B cell (primary cell): Measurements from ENCODE around the gene ACTN1. TPM values are rescaled to one million over a fixed set of nuclear protein-coding genes. Genes with fewer than 3 reads are reported as not detected.

ENCODE experiments used
- ATAC-seq: fragments of 200-7000 bp; cut with Tn5 transposase; one replicate; pipeline ENCODE4 v1.10.0; 2021; ENCODE audit warnings: low read depth, mild to moderate bottlenecking, moderate number of reproducible peaks, moderate library complexity
- CTCF ChIA-PET: fragments of 350-600 bp; sonication (Branson Sonifier 250); formaldehyde crosslinking; loops from one replicate; lab custom pipeline; 2021; ENCODE audit warnings: antibody characterized with exemption, inconsistent platforms; lab: Charles Lee
- POLR2A ChIA-PET: fragments of 350-600 bp; sonication (Branson Sonifier 250); formaldehyde crosslinking; loops from one replicate; lab custom pipeline; 2021; ENCODE audit warnings: antibody characterized with exemption; lab: Charles Lee
- DNase-seq: peaks from one replicate; pipeline ENCODE4 v3.0.0; 2013
- H2AFZ ChIP-seq: 2 replicates; pipeline ENCODE4 v1.6.1; 2012; ENCODE audit warnings: mild to moderate bottlenecking, low read depth, low read length; ENCODE audit not compliant: insufficient read depth, poor library complexity, severe bottlenecking
- H3K27ac ChIP-seq, 2 donors: 1 replicate in 1 of 2; 2 replicates in 1 of 2; pipeline ENCODE4 v1.5.1; 2012 to 2013; ENCODE audit warnings: low read length in 2 of 2, mild to moderate bottlenecking in 2 of 2, moderate library complexity in 1 of 2
- H3K27me3 ChIP-seq, 4 experiments: fragments of 200-600 bp in 1 of 4; sonication (generic) in 1 of 4; replicated peaks in 1 of 4; 1 replicate in 2 of 4; 2 replicates in 2 of 4; pipeline versions ENCODE4 v1.6.1 to v1.7.0; 2013 to 2016; ENCODE audit warnings: low read length in 3 of 4, mild to moderate bottlenecking in 2 of 4, mixed read lengths in 1 of 4, moderate library complexity in 1 of 4; ENCODE audit not compliant: insufficient read depth in 4 of 4, control insufficient read depth in 3 of 4; ENCODE audit errors: control extremely low read depth in 1 of 4
- H3K36me3 ChIP-seq, 2 experiments: replicated peaks in 1 of 2; 1 replicate in 1 of 2; 2 replicates in 1 of 2; pipeline versions ENCODE4 v1.6.1 to v1.7.1; 2013; ENCODE audit warnings: low read length in 1 of 2; ENCODE audit not compliant: insufficient read depth in 2 of 2, control insufficient read depth in 1 of 2; ENCODE audit errors: control extremely low read depth in 1 of 2, extremely low read depth in 1 of 2
- H3K4me1 ChIP-seq, 2 donors: fragments of 200-600 bp in 1 of 2; sonication (generic) in 1 of 2; 1 replicate in 1 of 2; 2 replicates in 1 of 2; pipeline versions ENCODE4 v1.5.1 to v1.6.1; 2013 to 2017; ENCODE audit warnings: low read length in 2 of 2; ENCODE audit not compliant: control insufficient read depth in 2 of 2, insufficient read depth in 2 of 2
- H3K4me2 ChIP-seq: replicated peaks from 2 replicates; pipeline ENCODE3; 2012; ENCODE audit warnings: mild to moderate bottlenecking, low read depth, low read length; ENCODE audit not compliant: poor library complexity, severe bottlenecking
- H3K4me3 ChIP-seq, 5 experiments: fragments of 200-600 bp in 1 of 5; sonication (generic) in 1 of 5; 1 replicate in 3 of 5; 2 replicates in 2 of 5; pipeline versions ENCODE4 v1.5.1 to v1.7.0; 2011 to 2016; ENCODE audit warnings: low read length in 4 of 5, mild to moderate bottlenecking in 4 of 5, low read depth in 2 of 5, control low read depth in 1 of 5, moderate library complexity in 1 of 5; ENCODE audit not compliant: insufficient read depth in 1 of 5; ENCODE audit errors: control extremely low read depth in 1 of 5, extremely low read depth in 1 of 5
- H3K79me2 ChIP-seq: fragments of 200-600 bp; sonication (generic); one replicate; pipeline ENCODE4 v1.6.0; 2016; ENCODE audit warnings: low read length; ENCODE audit not compliant: control insufficient read depth, insufficient read depth
- H3K9ac ChIP-seq: fragments of 200-600 bp; sonication (generic); 2 replicates; pipeline ENCODE4 v1.6.1; 2017; ENCODE audit warnings: mild to moderate bottlenecking, low read length, moderate library complexity
- H3K9me3 ChIP-seq, 3 donors: one replicate each; pipeline versions ENCODE4 v1.6.1 to v1.7.1; 2013; ENCODE audit warnings: low read length in 2 of 3; ENCODE audit not compliant: control insufficient read depth in 2 of 3, insufficient read depth in 1 of 3; ENCODE audit errors: control extremely low read depth in 1 of 3
- H4K20me1 ChIP-seq: 2 replicates; pipeline ENCODE4 v1.6.0; 2012; ENCODE audit warnings: mild to moderate bottlenecking, low read length; ENCODE audit not compliant: insufficient read depth, control insufficient read depth, poor library complexity, severe bottlenecking
- H3K27ac Mint-ChIP-seq: one replicate; pipeline ENCODE4 v1.8.0; 2021; ENCODE audit warnings: mixed read lengths
- H3K27me3 Mint-ChIP-seq: one replicate; pipeline ENCODE4 v1.8.0; 2021; ENCODE audit warnings: mixed read lengths
- H3K4me1 Mint-ChIP-seq: one replicate; pipeline ENCODE4 v1.8.0; 2021; ENCODE audit warnings: mixed read lengths
- H3K4me3 Mint-ChIP-seq: one replicate; pipeline ENCODE4 v1.8.0; 2021; ENCODE audit warnings: mixed read lengths
- H3K9me3 Mint-ChIP-seq: one replicate; pipeline ENCODE4 v1.8.0; 2022; ENCODE audit warnings: mixed read lengths; ENCODE audit not compliant: insufficient read depth
- EZH2 ChIP-seq: IDR thresholded peaks from 2 replicates; pipeline ENCODE4 v1.6.1; 2012; ENCODE audit warnings: borderline replicate concordance, low read depth, mild to moderate bottlenecking, moderate library complexity, low read length; ENCODE audit not compliant: insufficient read depth, poor library complexity, severe bottlenecking
- WGBS: methylation state at CpG from one replicate; pipeline ENCODE4 v1.1.5; 2013; ENCODE audit warnings: missing lambda C conversion rate; ENCODE audit not compliant: insufficient coverage; 5-methylcytosine and 5-hydroxymethylcytosine counted together
- intact Hi-C: fragments of 100-400 bp; cut with micrococcal nuclease; formaldehyde crosslinking; loops from one replicate; pipeline ENCODE4 v1.10.0; 2022
- polyA plus RNA-seq: library from polyadenylated mRNA; depleted of rRNA; stranded (reverse); fragments of >200 nt; gene quantifications from 2 replicates; pipeline ENCODE4 v1.2.3, GENCODE V29; 2012
- total RNA-seq, 2 donors: library from RNA; stranded (reverse); fragments of 120-200 nt in 1 of 2; gene quantifications; 1 replicate in 1 of 2; 2 replicates in 1 of 2; pipeline versions ENCODE4 v1.2.3 to v1.2.4, GENCODE V29; 2013 to 2022
- TF ChIP-seq, protein P1 (sequence below): fragments of 200-600 bp; IDR thresholded peaks from one replicate; pipeline ENCODE4 v1.8.0; 2022; ENCODE audit warnings: antibody characterized with exemption, mild to moderate bottlenecking

ACTN1 gene
- total and polyA plus RNA-seq, 2 donors (not counting 1 experiment from before 2014, with no cell fraction given) = 0.74 to 0.89 TPM

DNA sequence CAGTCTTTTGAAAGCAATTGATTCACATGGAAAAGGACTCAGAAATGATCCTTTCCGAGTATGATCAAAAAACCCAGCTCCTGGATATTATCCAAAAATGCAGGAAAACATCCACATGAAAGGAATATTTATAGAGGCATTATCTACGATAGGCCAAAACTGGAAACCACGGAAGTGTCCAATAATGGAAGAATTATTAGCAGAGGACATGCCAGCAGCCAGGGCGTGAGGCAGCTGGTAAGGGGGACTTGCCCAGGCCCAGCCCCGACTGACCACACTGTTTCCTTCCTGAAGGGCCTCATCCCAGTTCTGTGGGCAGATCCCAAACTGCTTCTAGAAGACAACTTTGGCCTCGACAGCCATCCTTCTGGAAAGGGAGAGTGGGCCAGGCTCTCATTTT, 20.5 kb downstream of the ACTN1 start:
- POLR2A ChIA-PET = no interaction called here
- H3K79me2 ChIP-seq = no peaks in the 10 kb centered on the region
- no peak for TF ChIP-seq EZH2
- TF ChIP-seq, protein P1, sequence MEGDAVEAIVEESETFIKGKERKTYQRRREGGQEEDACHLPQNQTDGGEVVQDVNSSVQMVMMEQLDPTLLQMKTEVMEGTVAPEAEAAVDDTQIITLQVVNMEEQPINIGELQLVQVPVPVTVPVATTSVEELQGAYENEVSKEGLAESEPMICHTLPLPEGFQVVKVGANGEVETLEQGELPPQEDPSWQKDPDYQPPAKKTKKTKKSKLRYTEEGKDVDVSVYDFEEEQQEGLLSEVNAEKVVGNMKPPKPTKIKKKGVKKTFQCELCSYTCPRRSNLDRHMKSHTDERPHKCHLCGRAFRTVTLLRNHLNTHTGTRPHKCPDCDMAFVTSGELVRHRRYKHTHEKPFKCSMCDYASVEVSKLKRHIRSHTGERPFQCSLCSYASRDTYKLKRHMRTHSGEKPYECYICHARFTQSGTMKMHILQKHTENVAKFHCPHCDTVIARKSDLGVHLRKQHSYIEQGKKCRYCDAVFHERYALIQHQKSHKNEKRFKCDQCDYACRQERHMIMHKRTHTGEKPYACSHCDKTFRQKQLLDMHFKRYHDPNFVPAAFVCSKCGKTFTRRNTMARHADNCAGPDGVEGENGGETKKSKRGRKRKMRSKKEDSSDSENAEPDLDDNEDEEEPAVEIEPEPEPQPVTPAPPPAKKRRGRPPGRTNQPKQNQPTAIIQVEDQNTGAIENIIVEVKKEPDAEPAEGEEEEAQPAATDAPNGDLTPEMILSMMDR = no peak
- intact Hi-C loops = no loop called here
- H4K20me1 ChIP-seq = no peaks in the 10 kb centered on the region
- H3K4me1 ChIP-seq = no peaks in the 10 kb centered on the region
- H3K27ac ChIP-seq = no peak overlapping the region
- no peaks in the 10 kb centered on the region for H3K36me3 ChIP-seq
- H3K4me3 ChIP-seq = no peak overlapping the region
- no peak overlapping the region for H2AFZ ChIP-seq
- peaks cover 0 to 12% (median 0%) of the 10 kb centered on the region in 4 experiments for H3K27me3 ChIP-seq
- Mint-ChIP-seq H3K27me3 (peaks cover 33% of the 10 kb centered on the region), H3K4me1 (no peaks in the 10 kb centered on the region), H3K4me3 (no peak overlapping the region), H3K9me3 (no peaks in the 10 kb centered on the region), H3K27ac (no peak overlapping the region)
- no peak overlapping the region for H3K9ac ChIP-seq
- WGBS = 52% methylated on average over 3 of the region's 6 CpGs
- CTCF ChIA-PET = no interaction called here
- H3K4me2 ChIP-seq = no peak overlapping the region
- H3K9me3 ChIP-seq = no peaks in the 10 kb centered on the region
- DNase-seq (no peak), ATAC-seq (no peak)

- ChIA-PET CTCF (no interaction called here), POLR2A (no interaction called here)
- H3K27ac ChIP-seq = no peak overlapping the region
- H3K4me3 Mint-ChIP-seq = no peak overlapping the region
- no peaks in the 10 kb centered on the region for H3K9me3 Mint-ChIP-seq
- no peaks in the 10 kb centered on the region for H3K79me2 ChIP-seq
- peaks cover 34% of the 10 kb centered on the region for H3K27me3 Mint-ChIP-seq
- no peaks in the 10 kb centered on the region for H3K36me3 ChIP-seq
- H3K4me2 ChIP-seq = no peak overlapping the region
- H3K9ac ChIP-seq = no peak overlapping the region
- no peaks in the 10 kb centered on the region for H3K9me3 ChIP-seq
- TF ChIP-seq, protein P1 = no peak
- no peak for TF ChIP-seq EZH2
- peaks cover 0 to 12% (median 0%) of the 10 kb centered on the region in 4 experiments for H3K27me3 ChIP-seq
- DNase-seq (no peak), ATAC-seq (no peak)
- H3K4me3 ChIP-seq = no peak overlapping the region
- no peaks in the 10 kb centered on the region for H3K4me1 ChIP-seq
- no peak overlapping the region for H3K27ac Mint-ChIP-seq
- no peaks in the 10 kb centered on the region for H3K4me1 Mint-ChIP-seq
- H2AFZ ChIP-seq = no peak overlapping the region
- WGBS = 91% methylated on average over 7 of the region's 12 CpGs
- no peaks in the 10 kb centered on the region for H4K20me1 ChIP-seq
- intact Hi-C loops = no loop called here
Measured at GRCh38 chr14:68957775-68958174, 21.3 kb downstream of the ACTN1 start.
